Upper lobe of left lung (tissue), 4 donors: Measurements from ENCODE around the gene COL18A1.

ENCODE experiments used
- POLR2A ChIP-seq, 4 donors: fragments of 450-650 bp; IDR thresholded peaks; one replicate each; pipeline ENCODE4 v1.5.1; 2016 to 2017; ENCODE audit warnings: antibody characterized with exemption in 4 of 4, mild to moderate bottlenecking in 2 of 4
- TF ChIP-seq, protein P1 (sequence below), 6 experiments: fragments of 450-650 bp in 4 of 6; fragments of 200-600 bp in 2 of 6; sonication (generic) in 2 of 6; IDR thresholded peaks; one replicate each; pipeline ENCODE4 v1.5.1; 2016 to 2019; ENCODE audit warnings: antibody characterized with exemption in 6 of 6

DNA sequence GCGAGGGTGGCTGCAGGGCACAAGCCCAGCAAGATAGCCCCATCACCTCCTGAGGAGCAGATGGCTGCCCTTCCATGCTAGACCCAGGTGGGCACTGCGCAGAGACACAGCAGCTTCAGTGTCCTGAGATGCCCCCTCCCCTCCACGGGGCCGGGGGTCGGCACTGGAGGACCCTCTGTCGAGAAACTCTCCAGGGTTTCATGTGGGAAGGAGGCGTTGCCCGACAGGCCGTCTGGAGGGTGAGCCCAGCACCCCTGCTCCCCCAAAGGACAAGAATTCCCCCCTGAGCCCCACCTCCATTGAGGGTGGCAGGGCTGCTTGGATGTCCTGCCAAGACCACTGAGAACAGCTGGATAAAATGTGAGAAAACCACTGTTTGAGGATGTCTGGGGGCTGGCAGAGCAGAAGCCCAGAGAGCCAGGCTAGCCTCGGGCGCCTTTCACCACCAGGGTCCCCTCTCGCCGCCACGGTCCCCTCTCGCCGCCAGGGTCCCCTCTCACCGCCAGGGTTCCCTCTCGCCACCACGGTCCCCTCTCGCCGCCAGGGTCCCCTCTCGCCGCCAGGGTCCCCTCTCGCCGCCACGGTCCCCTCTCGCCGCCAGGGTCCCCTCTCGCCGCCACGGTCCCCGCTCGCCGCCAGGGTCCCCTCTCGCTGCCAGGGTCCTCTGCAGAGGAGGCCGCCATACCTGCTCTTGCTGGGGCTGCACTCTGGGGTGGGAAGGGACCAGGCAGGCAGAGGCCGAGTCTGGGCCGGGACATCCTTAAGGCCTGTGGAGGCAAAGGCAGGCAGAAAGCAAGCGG lies 93.1 kb downstream of the COL18A1 start:
- TF ChIP-seq, protein P1, sequence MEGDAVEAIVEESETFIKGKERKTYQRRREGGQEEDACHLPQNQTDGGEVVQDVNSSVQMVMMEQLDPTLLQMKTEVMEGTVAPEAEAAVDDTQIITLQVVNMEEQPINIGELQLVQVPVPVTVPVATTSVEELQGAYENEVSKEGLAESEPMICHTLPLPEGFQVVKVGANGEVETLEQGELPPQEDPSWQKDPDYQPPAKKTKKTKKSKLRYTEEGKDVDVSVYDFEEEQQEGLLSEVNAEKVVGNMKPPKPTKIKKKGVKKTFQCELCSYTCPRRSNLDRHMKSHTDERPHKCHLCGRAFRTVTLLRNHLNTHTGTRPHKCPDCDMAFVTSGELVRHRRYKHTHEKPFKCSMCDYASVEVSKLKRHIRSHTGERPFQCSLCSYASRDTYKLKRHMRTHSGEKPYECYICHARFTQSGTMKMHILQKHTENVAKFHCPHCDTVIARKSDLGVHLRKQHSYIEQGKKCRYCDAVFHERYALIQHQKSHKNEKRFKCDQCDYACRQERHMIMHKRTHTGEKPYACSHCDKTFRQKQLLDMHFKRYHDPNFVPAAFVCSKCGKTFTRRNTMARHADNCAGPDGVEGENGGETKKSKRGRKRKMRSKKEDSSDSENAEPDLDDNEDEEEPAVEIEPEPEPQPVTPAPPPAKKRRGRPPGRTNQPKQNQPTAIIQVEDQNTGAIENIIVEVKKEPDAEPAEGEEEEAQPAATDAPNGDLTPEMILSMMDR (IDR thresholded peaks at IDR 0.05): no peak
- TF ChIP-seq POLR2A (IDR thresholded peaks at IDR 0.05): no peak
